GM19239 (cell line): ENCODE measurements around the gene TRAF2.

ENCODE experiments used
- DNase-seq: peaks from one replicate; pipeline ENCODE4 v3.0.0; 2011; ENCODE audit warnings: low spot score; ENCODE audit not compliant: insufficient read length
- FAIRE-seq: peaks from 2 replicates; lab custom pipeline; 2011; peaks lifted over from hg19 to GRCh38; lab: Jason Lieb, UNC

Gene TRAF2

GRCh38 chr9:136955202-136955942, 69.1 kb downstream of the TRAF2 start:
- DNase-seq, result no peak
- no peak for FAIRE-seq

DNA sequence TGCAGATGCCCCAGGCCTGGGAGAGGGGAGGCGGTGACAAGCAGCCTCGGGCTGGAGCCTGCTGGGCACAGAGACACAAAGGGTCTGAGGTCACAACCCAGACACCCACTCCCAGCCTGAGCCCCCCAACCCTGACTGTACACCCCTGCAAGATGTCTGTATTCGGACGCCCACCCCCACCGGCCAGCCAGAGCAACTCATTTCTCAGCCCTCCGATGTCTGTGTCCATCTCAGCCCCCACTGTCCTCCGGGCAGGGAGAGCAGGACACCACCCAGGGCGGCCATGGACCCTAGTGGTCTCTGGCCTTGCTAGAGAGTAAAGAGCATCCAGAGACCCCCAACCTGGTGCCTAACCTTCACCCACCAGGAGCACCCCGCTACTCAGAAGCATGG, 69.6 kb downstream of the TRAF2 start:
- DNase-seq (no peak), FAIRE-seq (no peak)

- DNase-seq, result no peak
- FAIRE-seq, result no peak
Measured at GRCh38 chr9:136956604-136957003, 70.3 kb downstream of the TRAF2 start.

DNA sequence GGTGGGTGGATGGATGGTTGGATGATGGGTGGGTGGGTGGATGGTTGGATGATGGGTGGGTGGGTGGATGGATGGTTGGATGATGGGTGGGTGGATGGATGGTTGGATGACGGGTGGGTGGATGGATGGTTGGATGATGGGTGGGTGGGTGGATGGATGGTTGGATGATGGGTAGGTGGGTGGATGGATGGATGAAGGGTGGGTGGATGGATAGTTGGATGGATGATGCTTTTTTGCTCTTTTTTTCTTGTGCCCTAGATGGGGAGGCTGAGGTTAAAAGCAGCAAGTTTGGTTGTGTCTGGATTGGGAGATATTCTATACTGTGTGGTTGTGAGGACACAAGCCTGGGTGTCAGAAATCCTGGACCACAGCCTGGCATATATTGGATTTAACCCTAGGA, 71.1 kb downstream of the TRAF2 start:
- FAIRE-seq (no peak), DNase-seq (no peak)

DNA sequence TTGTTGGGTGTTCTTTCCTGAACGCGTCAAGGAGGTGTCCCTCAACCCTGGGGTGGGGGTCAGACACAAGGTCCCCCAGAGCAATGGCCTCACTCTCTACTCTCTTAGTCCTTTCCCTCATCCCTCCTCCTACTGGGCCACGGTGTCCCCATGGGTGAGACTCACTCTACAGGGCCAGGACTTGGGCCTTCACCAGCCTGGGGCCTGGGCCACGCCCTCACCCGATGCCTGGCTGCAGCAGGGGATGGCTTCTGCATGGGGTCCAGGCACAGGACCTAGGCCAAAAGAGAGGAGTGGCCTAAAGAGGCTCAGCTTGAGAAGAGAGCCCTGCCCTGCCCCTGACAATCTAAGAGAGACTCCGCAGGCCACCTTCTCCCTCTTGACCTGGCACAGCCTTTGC, 71.6 kb downstream of the TRAF2 start:
- no peak for DNase-seq
- no peak for FAIRE-seq

DNA sequence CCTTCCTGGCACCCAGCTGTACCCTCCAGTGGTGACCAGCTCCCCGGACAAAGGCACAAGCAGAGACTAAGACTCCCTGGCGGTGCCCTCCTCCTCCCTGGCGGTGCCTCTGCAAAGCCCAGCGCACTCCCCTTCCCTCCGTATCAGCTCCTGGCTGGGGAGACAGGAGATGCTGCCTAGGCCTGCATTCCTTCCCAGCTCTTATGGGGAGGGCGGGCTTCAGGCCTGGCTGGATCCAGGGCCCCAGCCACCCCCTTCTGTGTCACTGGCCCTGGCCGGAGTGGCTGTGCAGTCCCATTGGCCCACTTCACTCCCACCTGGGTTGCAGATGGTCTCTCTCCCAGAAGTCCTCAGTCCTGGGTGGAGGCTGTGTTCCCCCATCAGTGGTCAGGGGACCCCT, 72.2 kb downstream of the TRAF2 start:
- no peak for DNase-seq
- no peak for FAIRE-seq

DNA sequence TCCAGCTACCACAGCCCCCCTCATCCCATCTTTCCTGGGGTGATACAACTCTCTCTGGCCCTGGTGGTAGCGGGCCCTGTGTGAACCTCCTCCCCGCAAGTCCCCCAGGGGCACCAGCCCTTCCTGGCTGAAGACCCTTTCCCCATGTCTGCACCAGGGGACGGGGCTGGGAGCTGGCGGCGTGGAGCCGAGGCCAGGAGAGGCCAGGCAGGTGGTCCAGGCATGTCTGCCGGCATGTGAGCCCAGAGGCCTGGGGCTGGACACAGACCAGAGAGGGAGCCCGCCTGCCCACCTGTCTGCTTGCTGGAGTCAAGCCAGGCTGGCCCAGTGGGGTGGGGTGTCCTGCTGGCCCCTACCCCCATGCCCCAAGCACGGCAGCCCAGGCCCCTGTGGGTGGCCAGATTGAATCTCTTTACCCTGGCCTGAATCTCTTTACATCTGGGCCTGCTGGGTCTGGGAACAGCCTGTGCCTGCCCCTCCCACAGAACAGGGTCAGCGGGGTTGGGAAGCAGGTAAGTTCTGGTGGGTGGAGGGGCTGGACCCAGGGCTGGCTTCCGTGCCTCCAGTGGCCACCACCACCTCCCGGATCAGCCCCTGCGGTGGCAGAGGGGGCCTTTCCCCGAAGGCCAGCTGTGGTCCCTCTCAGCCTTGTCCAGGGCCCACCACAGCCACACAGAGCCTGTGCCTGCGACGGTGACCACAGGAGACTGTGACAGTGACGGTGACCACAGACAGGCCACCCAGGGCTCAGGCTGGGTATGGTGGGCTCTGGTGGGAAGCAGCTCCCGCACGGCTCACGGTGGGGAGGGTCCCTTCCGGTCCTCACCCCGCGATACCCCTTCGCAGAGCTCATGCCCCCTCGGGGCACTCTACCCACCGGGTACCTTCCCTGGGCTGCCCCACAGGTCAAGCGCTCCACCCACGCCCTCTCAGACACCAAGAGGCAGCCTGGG, 72.9 kb downstream of the TRAF2 start:
- FAIRE-seq, result no peak
- DNase-seq, result no peak

DNA sequence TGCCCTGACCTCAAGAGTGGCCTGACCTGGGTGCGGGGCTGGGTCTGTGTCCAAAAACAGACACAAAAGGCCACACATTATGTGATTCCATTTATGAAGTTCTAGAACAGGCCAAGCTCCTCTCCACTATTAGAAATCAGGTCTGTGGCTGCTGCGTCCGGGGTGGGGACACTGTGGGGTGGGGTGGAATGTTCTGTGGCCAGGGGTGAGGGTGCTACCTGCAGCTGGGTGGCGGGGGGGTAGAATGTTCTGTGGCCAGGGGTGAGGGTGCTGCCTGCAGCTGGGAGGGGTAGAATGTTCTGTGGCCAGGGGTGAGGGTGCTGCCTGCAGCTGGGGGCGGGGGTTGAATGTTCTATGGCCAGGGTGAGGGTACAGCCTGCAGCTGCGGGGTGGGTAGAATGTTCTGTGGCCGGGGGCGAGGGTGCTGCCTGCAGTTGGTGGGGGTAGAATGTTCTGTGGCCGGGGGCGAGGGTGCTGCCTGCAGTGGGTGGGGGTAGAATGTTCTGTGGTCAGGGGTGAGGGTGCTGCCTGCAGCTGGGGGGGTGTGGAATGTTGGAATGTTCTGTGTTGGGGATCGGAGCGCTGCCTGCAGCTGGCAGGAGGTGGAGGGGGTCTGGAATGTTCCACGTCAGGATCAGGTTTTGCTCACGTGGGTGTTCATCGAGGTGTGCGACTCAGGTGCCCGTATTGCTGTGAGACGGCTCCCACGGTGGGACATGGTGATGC, 74.1 kb downstream of the TRAF2 start:
- no peak for DNase-seq
- FAIRE-seq, result no peak

DNA sequence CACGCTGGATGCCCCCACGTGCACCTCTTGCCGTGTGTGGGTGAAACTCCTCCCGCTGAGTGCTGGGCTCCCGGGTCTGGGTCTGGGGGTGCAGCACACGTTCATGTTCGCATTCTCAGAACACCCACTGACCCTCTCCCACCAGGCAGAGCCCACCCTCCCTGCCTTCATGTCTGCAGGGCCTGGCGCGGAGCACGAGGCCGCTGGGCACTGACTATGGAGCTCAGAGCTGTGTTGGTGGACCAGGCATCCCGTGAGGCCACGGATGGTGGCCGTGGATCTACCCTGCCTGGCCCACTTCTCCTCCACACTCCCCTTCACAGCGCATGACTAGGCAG, 74.6 kb downstream of the TRAF2 start:
- no peak for DNase-seq
- no peak for FAIRE-seq

DNA sequence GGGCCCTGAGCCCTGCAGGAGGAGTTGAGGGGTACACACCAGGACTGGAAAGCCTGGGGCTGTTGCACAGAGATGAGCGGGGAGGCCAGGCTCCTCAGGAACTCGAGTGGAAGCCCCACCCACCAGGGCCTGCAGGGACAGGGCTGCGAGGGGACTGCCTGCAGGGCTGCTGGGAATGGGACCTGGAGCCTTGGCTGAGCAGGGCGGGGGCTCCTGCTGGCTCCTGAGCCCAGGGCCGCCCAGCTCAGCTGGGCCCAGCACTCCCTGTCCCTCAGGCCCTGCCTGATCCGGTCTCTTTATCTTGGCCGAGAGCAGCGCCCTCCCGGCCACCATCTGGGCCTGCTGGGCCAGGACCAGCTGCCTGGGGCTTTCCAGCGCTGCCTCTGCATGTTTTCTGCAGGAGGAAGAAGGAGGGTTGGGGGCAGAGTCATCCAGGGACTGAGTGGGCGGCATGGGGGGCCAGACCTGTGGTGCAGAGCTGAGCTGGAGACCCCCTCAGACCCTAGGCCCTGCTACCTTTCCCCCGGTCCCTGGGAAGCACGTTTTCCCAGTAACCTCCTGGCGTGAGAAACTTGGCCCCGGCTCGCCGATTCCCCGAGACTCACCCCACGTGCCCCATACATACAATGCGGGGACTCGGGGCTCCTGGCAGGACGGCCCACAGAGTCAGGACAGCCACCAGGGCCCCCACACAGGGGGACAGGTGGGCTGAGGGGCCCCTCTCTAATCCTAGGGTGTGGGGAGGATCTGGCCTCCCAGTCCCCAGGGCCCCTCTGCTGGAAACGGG, 75.2 kb downstream of the TRAF2 start:
- DNase-seq (no peak), FAIRE-seq (no peak)

DNA sequence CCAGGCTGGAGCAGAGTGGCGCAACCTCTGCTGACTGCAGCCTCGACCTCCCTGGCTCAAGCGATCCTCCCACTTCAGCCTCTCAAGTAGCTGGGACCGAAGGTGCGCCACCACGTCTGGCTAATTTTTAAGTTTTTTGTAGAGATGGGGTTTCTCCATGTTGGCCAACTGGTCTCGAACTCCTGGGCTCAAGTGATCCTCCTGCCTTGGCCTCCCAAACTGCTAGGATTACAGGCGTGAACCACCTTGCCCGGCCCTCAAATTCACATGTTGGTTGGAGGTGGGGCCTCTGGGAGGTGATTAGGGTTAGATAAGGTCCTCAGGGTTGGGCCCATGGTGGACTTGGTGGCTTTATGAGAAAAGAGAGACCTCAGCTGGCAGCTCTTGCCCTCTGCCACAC, 75.8 kb downstream of the TRAF2 start:
- FAIRE-seq, result no peak
- no peak for DNase-seq

DNA sequence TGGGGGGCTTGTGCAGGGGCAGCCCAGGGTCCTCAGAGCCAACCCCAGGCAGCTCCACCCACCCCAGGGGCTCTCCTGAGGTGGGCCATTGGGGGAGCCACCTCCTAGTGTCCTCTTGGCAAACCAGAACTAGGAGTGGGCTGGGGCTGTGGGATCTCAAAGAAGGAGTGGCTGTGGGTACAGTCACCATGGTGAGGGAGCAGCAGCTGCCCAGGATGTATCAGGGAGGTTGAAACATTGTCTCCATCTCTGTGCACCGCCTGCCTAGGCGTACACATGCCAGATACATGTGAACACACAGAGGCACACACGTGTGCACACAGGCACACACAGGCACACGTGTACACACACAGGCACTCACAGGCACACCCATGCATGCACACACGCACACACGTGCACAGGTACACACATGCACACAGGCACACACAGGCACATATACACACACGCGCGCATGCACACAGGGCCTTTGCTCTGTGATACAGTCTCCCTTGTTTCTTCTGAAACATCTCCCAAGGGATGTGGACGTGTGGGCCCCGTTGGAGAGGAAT, 76.5 kb downstream of the TRAF2 start:
- DNase-seq, result no peak
- FAIRE-seq, result no peak

DNA sequence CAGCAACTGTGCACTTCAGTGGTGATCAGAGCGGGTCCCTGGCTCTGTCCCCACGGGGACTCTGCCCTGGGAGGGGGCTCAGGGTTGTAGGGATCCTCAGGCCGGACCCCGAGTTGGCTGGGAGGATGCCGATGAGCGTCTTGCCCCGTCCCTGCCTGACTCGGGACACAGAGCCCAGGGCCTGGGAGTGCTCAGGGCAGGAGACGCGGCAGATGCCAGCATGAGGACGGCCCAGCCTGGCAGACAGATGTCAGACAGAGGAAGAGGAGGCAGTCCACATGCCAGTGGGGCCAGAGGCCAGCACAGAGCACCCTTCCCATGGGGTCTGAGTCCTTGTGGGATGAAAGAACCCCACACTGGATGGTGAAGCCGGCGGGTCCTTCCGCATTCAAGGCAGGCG, 77.0 kb downstream of the TRAF2 start:
- DNase-seq, result no peak
- no peak for FAIRE-seq

GRCh38 chr9:136963751-136964150, 77.4 kb downstream of the TRAF2 start:
- FAIRE-seq (no peak), DNase-seq (no peak)

GRCh38 chr9:136964171-136964689, 77.9 kb downstream of the TRAF2 start:
- DNase-seq (no peak), FAIRE-seq (no peak)

- no peak for FAIRE-seq
- DNase-seq, result no peak
Measured at GRCh38 chr9:136964833-136965422, 78.6 kb downstream of the TRAF2 start.

DNA sequence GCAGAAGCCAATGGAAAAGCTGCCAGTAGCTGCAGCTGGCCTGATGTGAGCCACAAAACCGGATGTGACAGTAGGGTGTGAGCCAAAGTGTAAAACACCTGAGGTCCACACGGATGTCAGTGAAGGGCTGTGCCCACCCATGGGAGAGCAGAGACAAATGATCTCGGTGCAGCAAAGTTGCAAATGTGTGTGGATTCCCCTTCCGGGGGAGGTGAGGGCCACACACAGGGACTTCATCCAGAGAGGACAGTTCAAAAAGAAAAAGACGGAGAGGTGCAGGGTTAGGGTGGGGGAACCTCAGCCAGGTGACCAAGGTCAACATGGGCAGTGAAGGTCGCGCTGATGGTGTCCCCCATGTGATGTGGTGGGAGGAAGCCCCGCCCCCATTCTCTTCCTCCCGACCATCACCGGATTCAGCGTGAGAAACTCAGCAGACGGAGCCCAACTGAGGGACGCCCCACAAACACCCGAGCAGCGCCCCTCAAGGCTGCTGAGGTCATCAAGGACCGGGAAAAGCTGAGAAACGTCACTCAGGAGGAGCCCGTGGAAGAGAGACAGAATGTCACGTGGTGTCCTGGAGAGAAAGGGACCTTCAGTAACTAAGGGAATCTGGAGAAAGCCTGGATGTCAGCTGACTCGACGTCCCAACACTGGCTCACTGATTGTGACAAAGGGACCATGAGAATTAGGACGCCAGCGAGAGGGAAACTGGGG, 79.6 kb downstream of the TRAF2 start:
- FAIRE-seq, result no peak
- no peak for DNase-seq

DNA sequence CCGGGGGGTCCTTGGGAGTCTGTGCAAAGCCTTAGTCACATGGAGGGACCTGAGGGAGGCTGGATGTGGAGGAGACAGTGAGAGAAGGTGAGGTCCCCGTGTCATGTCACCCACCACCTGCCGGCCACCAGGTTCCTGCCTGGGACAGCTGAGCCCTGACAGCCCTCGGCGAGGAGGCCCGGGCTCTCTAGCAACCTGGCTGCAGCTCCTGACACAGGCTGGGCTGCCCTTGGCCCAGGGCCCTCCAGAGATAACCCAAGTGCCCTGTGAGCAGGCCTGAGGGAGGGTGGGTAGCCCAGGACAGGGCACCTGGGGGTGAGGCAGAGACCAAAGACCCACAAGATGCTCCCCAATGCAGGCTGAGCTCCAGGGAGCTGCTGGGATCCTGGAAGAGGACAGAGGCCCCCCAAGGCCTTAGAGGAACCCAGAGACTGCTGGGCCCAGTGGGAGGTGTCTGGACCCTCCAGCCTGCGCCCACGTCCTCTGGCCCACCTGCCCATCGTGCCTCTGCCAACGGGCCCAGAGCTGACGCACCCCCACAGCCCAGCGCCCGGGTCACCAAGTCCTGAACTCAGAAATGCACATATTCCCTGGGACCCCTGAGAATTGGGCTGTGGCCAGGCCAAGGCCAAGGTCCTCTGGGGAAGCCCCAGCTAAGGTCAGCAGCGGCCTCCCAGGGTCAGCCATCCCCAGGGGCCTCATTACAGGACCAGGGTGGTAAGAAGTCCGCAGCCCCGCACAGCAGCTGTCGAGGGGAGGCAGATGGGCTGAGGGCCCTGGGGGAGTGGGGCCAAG, 82.2 kb downstream of the TRAF2 start:
- FAIRE-seq (no peak), DNase-seq (no peak)
